Activated CD4-positive, alpha-beta T cell treated with anti-CD3 and anti-CD28 coated beads, Interleukin-2, amount 50 U/mL, for 48 hours (primary cell): ENCODE data around the gene CCDC71.

Experiments used
- DNase-seq, 2 experiments: peaks; one replicate each; pipeline ENCODE4 v3.0.0-alpha.2; 2020

CCDC71 gene

DNA sequence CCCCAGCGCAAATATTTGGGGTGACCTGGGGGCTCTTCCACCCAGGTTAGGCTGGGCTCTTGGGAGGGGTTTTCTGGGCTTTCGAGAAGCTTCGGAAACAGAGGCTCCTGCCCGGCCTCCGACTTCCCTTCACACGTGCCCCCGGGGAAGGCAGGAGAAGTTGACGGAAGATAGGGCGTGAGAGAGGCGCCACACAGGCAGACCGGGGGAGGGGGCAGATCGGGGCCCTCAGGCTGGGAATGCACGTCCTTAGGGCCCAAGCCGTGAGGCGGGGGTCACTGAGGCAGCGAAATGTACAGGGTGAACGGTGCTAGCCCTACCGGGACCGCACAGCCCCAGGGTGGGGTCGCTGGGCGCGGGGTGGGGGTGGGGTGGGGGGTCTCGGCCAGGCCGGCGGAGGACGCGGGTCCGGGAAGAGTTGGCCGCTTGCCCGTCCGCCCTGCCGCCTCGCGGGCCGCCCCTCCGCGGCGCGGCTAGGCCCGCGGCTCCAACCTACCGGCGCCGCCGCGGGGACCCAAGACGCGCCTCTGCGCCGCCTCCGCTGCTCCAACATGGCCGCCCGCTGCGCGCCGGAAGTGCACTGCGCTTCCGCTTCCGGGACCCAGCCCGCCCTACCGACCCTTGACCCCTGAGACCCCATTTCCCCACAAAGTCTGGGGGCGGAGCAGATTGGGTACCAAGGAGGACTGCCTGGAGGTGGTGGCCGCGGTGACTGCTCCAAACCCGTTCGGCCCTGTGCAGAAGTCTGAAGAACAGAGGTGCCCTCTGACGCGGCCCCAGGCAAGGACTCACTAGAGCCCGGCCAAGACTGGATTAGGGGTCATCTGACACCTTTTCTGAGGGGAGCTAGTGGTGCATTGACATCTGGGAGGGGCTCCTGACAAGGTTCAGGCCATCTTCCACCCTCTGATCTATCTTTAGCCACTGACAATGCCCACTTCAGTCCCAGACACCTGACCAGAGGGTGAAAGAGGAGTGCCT is at the start of gene CCDC71:
Gene CCDC71, minus strand, starts transcription at position 561 of the 981 bp plus-strand sequence. CDS start 2,123 bp downstream, outside the sequence.
- peak; percentile 76 to 80 for DNase-seq

DNA sequence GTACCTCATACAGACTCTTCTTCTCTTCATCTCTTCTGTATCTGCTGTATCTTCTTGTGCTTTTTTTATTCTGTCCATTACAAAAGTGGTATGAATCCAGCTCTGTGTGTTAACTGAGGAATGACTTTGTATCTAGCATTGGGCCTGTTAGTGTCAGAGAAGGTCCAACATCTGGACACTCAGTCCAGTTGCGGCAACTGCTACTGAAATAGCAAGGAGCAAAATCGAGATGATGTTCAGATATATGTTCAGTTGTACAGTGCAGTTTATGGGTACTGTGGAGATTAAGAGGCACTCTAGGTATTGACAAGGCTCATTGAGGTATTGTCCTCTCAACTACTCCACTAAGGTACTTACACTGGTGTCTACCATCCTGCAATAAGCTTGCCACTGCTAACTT is 47.9 kb upstream of the CCDC71 start:
- DNase-seq = no peak

DNA sequence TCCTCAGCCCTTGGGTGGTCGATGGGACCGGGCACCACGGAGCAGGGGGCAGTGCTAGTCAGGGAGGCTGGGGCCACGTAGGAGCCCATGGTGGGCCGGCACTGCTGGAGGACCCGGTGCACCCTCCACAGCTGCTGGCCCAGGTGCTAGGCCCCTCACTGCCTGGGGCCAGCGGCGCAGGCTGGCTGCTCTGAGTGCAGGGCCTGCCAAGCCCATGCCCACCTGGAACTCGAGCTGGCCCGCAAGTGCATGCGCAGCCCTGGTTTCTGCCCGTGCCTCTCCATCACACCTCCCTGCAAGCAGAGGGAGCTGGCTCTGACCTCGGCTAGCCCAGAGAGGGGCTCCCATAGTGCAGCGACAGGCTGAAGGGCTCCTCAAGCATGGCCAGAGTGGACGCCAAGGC is 47.4 kb upstream of the CCDC71 start:
- no peak for DNase-seq

DNA sequence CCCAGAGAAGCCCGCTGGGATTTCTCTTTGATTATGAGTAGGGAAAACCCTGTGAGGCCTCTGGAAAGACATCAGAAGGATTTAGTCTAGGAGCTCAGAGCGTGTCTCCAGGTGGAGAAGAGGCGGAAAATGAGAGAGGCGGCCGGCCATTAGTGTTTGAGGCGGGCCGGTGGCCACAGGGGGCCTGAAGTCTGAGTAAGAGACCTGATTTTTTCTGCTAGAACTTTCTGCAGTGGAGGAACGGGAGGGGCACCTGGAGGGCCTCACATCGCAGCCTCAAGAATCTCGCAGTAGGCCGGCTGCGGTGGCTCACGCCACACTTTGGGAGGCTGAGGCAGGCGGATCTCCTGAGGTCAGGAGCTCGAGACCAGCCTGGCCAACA is 33.8 kb upstream of the CCDC71 start:
- no peak for DNase-seq

DNA sequence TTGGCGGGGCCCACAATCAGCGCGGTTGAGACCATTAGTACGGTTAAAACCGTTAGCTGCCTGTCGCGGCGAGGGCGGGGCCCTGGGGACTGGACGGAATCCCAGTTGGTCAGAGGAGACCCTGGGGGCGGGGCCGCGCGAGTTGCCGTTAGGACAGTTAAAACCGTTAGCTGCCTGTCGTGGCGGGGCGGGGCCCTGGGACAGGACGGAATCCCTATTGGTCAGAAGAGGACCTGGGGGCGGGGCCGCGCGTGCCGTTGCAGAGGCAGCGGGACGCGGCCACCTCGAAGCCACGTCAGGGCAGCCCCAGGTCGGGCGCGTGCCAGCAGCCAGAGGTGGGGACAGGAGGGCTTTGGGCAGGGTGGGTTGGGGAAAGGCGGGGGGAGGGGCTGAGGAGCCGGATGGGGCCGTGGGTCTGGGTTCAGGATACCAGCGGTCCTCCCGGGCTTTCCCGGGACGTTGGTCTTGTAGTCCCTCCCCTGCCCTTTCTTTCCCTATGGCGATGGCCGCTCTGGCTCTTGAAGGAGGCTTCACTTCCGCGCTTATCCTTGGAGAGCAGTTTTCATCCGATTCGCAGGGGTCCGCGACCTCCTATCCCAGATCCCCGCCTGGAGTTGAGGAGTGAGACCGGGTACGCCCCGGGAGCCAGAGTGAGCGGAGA is 33.2 kb upstream of the CCDC71 start:
- DNase-seq = peak; percentile 6

DNA sequence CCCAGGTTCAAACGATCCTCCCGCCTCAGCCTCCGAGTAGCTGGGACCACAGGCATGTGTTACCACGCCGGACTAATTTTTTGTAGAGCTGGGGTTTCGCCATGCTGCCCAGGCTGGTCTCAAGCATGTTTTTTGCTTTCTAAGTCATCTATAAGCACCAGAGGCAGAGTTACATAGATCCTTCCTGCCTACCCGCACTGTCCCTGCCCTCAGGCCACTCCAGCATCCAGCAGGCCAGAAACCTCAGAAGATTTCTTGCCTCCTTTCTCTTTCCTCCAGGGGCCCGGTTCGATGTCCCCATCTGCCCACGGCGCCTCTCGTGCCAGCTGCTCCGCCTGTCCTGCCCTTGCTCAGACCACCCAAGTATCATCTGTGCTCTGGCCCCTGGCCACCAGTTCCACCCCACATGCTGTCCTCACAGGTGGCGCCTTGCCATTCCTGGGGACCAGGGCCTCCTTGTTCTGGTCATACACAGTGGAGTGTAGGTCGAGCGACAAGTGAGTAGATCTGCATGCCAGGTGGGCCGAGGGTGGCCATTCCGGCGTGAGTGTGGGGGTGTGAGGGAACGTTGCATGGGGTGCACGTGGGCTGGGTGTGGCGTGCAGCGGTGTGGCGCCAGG is 32.6 kb upstream of the CCDC71 start:
- DNase-seq = no peak

DNA sequence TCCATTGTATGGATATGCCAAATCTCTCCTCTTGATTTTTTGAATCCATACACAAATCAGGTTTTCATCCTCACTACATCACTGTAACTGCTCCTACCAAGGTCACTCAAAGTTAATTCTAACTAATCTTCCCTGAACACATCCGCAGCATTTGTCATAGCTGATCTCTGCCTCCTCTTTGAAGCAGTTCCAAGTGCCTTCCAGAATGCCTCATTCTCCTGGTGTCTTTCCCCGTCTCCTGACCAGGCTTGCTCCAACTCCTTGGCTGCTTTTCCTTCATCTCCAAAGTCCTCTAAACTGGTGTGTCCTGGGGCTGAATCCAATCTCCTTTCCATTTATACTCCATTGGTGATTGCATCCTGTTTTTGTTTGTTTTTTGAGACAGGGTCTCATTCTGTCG is 32.0 kb upstream of the CCDC71 start:
- no peak for DNase-seq

DNA sequence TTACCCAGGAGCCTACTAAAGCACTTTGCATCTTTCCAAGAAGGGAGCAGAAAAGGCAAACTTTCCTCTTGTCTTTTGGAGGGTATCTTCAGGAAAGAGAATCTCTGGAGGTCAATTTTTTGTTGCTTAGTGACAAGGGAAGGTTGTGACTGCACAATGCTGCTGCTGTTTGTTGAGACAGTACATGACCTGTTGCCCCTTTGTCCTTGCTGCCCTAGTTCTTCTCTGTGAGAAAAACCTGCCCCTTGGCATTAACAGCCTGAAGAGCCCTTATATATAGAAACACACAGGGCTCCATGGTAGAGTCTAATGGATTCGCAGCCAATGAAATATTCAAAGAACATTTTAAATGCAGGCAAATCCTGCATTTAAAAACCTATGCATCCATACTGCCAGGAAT is 25.6 kb upstream of the CCDC71 start:
- no peak for DNase-seq

DNA sequence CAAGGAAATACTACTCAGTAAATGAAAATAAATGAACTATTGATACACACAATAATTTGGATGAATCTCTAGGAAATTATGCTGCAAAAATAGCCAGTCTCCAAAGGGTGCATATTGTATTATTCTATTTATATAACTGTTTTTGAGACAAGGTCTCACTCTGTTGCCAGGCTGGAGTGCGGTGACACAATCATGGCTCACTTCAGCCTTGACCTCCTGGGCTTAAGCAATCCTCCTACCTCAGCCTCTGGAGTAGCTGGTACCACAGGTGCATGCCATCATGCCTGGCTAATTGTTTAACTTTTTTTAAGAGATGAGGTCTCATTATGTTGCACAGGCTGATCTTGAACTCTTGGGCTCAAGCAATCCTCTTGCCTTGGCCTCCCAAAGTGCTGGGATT is 17.7 kb upstream of the CCDC71 start:
- no peak for DNase-seq

GRCh38 chr3:49182682-49183081 is 16.6 kb upstream of the CCDC71 start:
- DNase-seq = no peak

- no peak for DNase-seq
Measured at GRCh38 chr3:49181351-49181750, 15.2 kb upstream of the CCDC71 start.

DNA sequence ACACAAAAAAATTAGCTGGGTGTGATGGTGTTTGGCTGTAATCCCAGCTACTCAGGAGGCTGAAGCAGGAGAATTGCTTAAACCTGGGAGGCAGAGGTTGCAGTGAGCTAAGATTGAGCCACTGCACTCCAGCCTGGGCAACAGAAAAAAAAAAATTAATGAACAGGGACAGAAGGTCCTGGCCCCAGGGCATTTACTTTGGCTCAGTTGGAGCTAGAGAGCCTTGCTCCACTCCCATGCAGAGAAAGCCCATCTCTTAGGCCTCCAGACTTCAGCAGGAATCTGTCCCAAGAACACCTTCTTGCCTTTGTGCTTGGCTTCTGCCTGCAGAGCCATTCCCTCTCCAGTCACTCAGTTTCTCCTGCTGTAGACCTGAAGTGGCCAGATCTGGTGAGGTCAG is 14.0 kb upstream of the CCDC71 start:
- DNase-seq = no peak

GRCh38 chr3:49177073-49177472 is 10.9 kb upstream of the CCDC71 start:
- DNase-seq = no peak

DNA sequence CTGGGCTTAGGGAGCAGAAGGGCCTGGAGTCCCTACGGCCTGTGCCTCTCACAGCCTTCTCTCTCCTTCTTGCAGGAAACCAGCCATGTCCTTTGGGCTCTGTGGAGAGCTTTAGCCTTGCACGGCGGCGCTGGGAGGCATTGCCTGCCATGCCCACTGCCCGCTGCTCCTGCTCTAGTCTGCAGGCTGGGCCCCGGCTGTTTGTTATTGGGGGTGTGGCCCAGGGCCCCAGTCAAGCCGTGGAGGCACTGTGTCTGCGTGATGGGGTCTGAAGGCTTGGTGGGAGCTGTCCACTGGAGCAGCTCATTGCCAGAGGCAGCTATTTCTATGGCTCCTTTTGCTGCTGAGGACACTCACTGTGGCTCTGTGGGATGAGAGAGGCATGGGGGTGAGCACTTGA is 9.4 kb upstream of the CCDC71 start:
- DNase-seq = no peak

- DNase-seq = no peak
Measured at GRCh38 chr3:49174397-49174985, 8.4 kb upstream of the CCDC71 start.

GRCh38 chr3:49173792-49174170 is 7.7 kb upstream of the CCDC71 start:
- DNase-seq = no peak

DNA sequence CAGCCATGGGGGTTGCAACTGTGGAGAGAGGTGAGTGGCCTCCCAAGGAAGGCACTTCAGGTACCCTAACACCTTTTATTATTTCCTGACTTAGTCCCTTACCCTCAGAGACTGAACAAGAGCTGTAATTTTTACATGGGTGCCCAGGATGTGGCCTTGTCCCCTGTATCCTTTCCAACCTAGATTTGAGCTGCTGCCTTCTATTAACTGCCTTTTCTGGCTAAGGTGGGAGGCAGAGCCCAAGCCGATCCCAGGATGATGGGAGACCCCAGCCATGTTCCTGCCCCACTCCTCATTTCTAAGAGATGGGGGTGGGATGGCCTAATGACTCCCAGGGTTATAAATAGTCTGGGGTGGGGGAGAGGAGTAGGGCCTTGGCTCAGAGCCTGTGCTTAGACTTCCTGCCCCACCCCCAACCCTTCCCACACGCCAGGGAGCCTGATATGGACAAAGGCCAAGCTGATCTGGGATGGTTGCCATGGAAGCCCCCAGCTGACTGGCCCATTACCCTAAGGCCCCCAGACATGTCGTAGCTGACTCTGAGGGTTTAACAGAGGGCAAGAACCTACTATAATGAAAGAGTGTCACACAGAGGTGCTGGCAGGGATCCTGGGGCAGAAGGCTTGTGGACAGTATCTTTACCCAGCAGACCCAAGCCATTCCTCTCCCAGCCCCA is 7.1 kb upstream of the CCDC71 start:
- no peak for DNase-seq

GRCh38 chr3:49172551-49173041 is 6.5 kb upstream of the CCDC71 start:
- no peak for DNase-seq

DNA sequence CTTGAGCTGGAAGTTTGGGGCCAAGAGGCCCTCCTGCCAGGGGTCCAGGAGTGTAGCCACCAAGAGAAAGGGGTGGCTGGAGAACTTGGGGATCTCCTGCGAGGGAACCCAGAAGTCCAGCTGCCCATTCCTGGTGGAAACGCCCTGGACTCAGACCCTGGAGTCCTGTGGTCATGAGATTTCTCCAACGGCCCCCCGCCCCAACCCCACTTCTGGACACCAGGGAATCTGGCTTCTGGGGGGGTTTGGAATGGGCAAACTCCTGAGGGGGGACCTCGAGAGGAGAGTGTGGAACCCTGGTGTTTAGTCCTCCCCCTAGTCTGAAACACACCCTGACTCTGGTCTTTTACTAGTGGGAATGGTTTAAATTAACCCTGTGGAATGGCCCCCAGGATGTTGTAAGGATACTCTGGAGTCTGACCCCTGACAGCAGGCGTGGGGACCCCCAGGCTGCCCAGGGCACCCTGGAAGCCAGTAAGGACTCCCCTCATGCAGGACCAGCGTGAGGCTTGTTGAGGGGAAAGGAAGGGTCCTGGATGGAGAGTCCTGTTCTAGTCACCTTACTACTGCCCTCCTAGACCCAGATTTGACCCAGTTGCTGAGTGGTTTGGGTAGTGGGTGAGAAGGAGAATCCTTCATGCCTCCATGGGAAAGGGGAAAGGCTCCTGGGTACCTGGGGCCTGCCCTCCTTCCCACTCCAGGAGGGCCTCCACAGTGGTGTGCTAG is 5.8 kb upstream of the CCDC71 start:
- DNase-seq = no peak

DNA sequence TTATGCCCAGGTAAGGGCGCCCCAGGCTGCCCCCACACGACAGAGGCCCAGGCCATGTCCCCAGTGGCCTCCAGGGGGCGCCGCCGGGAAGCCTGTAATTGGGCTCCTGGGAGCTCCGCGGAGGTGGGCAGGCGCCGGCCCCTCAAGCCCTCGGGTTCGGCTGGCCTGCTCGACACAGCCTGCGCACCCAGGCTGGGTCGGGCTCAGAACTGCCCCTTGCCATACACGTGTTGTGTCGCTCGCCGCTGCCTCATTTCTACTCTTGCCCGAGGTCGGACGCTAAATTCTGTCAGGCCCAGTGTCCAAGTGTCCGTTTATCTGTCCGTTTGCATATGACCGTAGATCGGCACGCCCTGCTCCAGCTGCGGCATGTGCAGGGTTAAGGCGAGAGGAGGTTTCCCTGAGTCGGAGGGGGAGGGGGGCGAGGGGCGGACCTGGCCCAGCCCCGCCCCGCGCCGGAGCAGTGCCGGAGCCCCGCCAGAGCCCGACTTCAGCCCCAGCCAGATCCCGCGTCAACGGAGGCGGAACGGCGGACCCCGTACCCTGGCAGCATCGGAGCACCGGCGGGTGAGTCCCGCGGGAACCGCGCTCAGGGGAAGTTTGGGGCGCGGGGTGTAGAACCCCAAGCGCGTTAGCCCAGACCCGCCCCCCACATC is 5.1 kb upstream of the CCDC71 start, which contains the start of gene KLHDC8B:
Gene KLHDC8B, plus strand, starts transcription at position 480 of the 656 bp plus-strand sequence. CDS start 1,172 bp downstream, outside the sequence.
- peak; percentile 89 to 92 for DNase-seq

DNA sequence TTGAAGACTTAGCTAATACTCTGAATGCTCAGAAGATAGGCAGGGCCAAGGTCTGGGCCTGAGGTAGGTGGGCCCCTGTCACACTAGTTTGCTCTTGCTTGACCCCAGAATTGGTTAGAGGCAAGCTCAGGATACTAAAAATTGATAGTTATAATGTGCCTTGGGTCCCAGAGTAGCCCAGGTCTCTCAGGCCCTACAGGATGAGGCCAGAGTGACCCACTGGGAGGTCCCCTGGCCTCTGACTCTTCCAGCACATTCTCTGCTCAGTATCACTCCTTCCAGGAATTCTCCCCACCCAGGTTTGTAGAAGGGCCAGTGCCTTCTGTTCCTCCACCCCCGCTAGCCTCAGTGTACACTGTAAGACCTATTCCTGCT is 4.6 kb upstream of the CCDC71 start:
- DNase-seq = no peak
